H1 (cell line): ENCODE measurements around the gene ADAMTS14. TPM values are rescaled to one million over a fixed set of nuclear protein-coding genes. Genes with fewer than 3 reads are reported as not detected.

Experiments used
- ASH2L ChIP-seq: fragments of 200-600, 300-600 bp; sonication (generic); IDR thresholded peaks from one replicate; pipeline ENCODE4 v1.7.1; 2017; ENCODE audit warnings: low read length
- BCL11A ChIP-seq, 2 experiments: IDR thresholded peaks; one replicate each; pipeline ENCODE4 v1.6.1; 2011; ENCODE audit warnings: low read depth in 2 of 2, low read length in 2 of 2, mild to moderate bottlenecking in 2 of 2
- BRCA1 ChIP-seq: IDR thresholded peaks from 2 replicates; pipeline ENCODE4 v1.6.1; 2012; ENCODE audit warnings: low read depth, low read length, improper control_type of control experiment
- CHD1 ChIP-seq: IDR thresholded peaks from 2 replicates; pipeline ENCODE4 v1.6.1; 2012; ENCODE audit warnings: low read depth, low read length, improper control_type of control experiment
- CHD7 ChIP-seq: fragments of 300-600 bp; sonication (generic); IDR thresholded peaks from 2 replicates; pipeline ENCODE4 v1.7.1; 2012; ENCODE audit warnings: low read length, moderate library complexity, mild to moderate bottlenecking, inconsistent platforms; ENCODE audit not compliant: insufficient replicate concordance
- JUND ChIP-seq: IDR thresholded peaks from 2 replicates; pipeline ENCODE4 v1.6.1; 2011; ENCODE audit warnings: mild to moderate bottlenecking, improper control_type of control experiment, low read length
- SIRT6 ChIP-seq: IDR thresholded peaks from one replicate; pipeline ENCODE4 v1.7.1; 2012; ENCODE audit warnings: low read length, inconsistent platforms
- TBP ChIP-seq: IDR thresholded peaks from 2 replicates; pipeline ENCODE4 v1.6.1; 2011; ENCODE audit warnings: low read depth, low read length, improper control_type of control experiment
- TEAD4 ChIP-seq: IDR thresholded peaks from 2 replicates; pipeline ENCODE4 v1.6.1; 2012; ENCODE audit warnings: low read depth, low read length, inconsistent platforms, mixed read lengths
- USF2 ChIP-seq: IDR thresholded peaks from 2 replicates; pipeline ENCODE4 v1.6.1; 2011; ENCODE audit warnings: low read length, improper control_type of control experiment
- polyA plus RNA-seq, 7 experiments: library from polyadenylated mRNA; depleted of rRNA in 3 of 7; stranded (reverse) in 5 of 7; unstranded in 2 of 7; fragments of >200 nt in 5 of 7; fragments of 200-250 nt in 2 of 7; gene quantifications; 1 replicate in 5 of 7; 2 replicates in 1 of 7; 4 replicates in 1 of 7; pipeline versions ENCODE4 v1.2.1 to v1.2.3, GENCODE V29; 2011 to 2013; ENCODE audit warnings: missing spikeins in 2 of 7, mixed read lengths in 2 of 7
- total RNA-seq: library from RNA; stranded (reverse); fragmentation: NEBNext Ultra II Directional; extraction: Animal tissue kit (Norgen Biotek cat#: 25700); gene quantifications from 2 replicates; pipeline ENCODE4 v1.2.1, GENCODE V29; 2021

The ADAMTS14 gene
- total and polyA plus RNA-seq, 2 of the 8 experiments (the other 6 are each of a cell fraction or from before 2014, with no cell fraction given), result 2.0 to 2.3 TPM

GRCh38 chr10:70742537-70743429 lies 70.5 kb downstream of the ADAMTS14 start (continued):
- no peak for TF ChIP-seq CHD7
- TF ChIP-seq ASH2L, result no peak
- TF ChIP-seq TBP, result no peak
- no peak for TF ChIP-seq JUND
- no peak for TF ChIP-seq CHD1
- no peak for TF ChIP-seq BCL11A (IDR thresholded peaks at IDR 0.05; ENCODE audit: low read depth in 2 of 2, low read length in 2 of 2)
- TF ChIP-seq TEAD4, result no peak
- no peak for TF ChIP-seq SIRT6
- no peak for TF ChIP-seq BRCA1
- no peak for TF ChIP-seq USF2
